Renal cortical epithelial cell (primary cell): Measurements from ENCODE around the gene CNPY4. TPM values are rescaled to one million over a fixed set of nuclear protein-coding genes. Genes with fewer than 3 reads are reported as not detected.

Source experiments
- DNase-seq: peaks from one replicate; pipeline ENCODE4 v3.0.0-alpha.2; 2011; ENCODE audit warnings: low read depth
- total RNA-seq: library from RNA; depleted of rRNA; stranded (reverse); fragments of >200 nt; gene quantifications from 2 replicates; pipeline ENCODE4 v1.2.3, GENCODE V29; 2014

Gene CNPY4
- total RNA-seq, 1 donor from 2014 or later, result 25.6 TPM

- DNase-seq, result peak; percentile 98
These were observed 29.3 kb downstream of the CNPY4 start, which contains the start of gene LAMTOR4 for GRCh38 chr7:100148559-100149328. LAMTOR4 (plus strand) TSS chr7:100148918; CDS start chr7:100148973, 55 bp downstream.

GRCh38 chr7:100152404-100152803, 33.0 kb downstream of the CNPY4 start:
- no peak for DNase-seq

GRCh38 chr7:100152937-100153666, 33.7 kb downstream of the CNPY4 start:
- DNase-seq, result no peak

DNA sequence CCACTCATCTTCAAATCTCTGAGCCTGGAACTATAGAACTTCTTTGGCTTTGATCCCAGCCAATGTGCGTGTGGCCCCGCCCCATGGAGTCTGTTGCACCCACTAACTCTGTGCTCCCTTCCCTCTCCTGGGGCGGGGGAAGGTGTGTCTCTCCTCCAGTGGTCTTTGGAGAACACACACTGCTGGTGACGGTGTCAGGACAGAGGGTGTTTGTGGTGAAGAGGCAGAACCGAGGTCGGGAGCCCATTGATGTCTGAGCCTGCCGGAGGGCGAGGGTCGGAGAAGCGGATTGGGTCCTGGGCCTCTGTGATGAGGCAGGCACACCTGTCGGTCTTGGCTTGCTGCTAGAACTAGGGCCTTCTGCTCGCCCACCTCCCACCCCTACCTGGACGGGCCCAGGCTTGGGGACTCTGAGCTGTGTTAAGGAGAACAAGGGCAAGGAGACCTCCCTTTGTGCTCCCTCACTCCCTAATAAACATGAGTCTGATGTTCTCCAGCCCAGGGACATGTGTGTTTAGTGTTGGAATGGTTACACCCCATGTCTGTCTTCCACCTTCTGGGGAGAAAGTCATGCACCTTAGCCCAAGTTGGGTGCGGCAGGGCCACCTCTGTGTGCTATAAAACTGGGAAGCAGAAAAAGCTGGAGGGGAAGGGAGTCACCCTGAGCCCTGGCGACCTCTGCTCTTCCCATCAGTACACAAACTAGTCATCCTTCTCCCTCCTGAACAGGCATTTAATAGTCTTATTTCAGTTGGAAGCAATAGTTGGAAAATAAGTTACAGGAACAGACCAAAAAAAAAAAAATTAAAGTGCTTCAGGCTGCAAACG, 34.5 kb downstream of the CNPY4 start:
- no peak for DNase-seq

DNA sequence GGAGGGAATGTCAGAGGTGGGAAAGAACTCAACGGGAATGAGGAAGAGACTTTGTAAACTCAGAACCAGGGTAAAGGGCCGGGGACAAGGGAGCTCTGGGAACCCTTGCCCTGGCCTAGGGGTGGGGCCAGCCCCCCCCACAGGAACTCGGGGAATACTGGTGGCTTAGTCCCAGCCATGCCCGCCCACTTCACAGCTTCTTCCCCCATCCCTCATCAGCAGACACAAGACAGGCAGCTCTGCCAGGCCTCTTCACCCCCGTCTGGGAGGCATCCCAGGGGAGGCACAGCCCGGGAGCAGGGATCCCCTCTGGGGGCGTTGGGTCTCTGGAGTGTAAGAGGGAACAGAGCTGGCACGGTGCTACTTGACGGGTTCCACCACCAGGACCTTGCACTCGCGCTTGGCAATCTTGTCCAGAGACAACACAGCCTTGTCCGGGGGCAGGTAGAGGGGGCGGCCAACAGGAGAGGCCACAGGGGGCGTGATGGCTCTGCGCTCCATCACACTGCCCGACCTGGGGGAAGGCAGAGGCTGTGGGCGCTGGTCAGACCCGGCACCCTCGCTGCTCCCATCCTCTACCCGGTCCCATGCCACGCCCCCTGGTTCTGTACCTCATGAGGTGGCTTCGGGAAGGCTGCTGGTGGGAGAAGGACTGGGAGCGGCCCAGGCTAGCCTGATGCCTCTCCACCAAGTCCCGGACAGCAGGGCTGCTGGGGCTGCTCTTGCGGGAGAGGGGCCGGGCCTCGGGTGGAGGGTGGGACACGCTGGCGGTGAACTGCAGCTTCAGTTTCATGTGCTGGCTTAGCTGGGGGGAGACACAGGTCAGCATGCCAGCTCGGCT, 35.4 kb downstream of the CNPY4 start:
- no peak for DNase-seq

GRCh38 chr7:100155553-100156317, 36.3 kb downstream of the CNPY4 start:
- DNase-seq, result no peak

GRCh38 chr7:100156331-100157068, 37.1 kb downstream of the CNPY4 start:
- no peak for DNase-seq

- DNase-seq, result no peak
These were observed 37.6 kb downstream of the CNPY4 start for GRCh38 chr7:100157069-100157333.

- peak; percentile 80 for DNase-seq
These were observed 38.1 kb downstream of the CNPY4 start for GRCh38 chr7:100157334-100158228.

DNA sequence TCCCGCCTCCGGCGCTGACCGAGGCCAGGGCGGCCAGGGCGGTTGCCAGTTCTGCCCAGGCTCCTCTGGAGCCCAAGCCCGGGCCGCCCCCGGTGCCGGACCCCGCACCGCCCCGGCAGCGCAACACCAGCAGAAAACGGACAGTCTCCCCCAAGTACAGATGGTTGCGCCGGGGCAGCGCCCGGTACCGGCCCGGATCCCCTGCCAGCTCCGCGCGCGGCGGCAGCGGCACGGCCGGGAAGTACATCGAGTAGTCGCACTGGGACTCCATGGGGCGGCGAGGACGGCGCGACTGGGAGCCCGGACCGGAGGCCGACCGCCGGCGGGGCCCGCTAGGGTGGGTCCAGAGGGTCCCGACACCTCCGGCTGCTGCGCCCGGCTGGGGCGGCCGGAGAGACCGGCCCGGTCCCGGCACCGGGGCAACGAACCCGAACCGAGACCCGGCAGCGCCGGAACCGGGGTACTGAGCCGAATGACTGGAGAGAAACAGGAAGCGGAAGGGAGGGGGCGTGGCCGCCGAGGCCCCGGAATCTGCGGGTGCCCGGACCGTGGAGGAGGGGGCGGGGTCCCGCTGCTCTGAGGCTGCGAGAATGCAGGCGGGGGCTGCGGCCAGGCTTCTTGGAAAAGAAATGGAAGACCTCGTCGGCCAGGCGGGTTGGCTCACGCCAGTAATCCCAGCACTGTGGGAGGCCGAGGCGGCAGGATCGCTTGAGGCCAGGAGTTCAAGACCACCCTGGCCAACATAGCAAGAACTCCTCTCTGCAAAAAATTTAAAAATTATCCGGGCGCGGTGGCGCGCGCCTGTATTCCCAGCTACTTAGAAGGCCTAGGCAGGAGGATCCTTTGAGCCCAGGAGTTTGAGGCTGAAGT, 39.0 kb downstream of the CNPY4 start, which contains the start of gene TRAPPC14:
TSS of gene TRAPPC14 (minus strand) at position 495 of the 870 bp plus-strand sequence. CDS start at position 271, 224 bp downstream.
- peak; percentile 63 for DNase-seq

DNA sequence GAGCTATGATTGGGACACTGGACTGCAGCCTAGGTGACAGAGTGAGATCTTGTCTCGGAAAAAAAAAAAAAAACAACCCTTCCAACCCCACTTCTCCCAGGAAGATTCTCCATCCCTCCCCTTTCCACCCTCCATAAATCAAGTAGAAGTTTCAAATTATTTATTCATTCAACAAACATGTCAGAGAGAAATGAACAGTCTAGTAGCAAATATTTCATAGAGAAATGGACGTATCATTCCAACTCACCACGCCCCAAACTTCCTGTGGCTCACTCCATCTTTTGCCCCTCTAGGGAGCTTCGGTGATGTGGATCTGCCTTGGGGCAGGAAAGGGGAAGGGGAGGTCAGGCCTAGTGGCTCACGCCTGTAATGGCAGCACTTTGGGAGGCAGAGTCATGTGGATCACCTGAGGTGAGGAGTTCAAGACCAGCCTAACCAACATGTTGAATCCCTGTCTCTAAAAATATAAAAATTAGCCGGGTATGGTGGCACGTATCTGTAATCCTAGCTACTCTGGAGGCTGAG, 39.7 kb downstream of the CNPY4 start:
- no peak for DNase-seq

DNA sequence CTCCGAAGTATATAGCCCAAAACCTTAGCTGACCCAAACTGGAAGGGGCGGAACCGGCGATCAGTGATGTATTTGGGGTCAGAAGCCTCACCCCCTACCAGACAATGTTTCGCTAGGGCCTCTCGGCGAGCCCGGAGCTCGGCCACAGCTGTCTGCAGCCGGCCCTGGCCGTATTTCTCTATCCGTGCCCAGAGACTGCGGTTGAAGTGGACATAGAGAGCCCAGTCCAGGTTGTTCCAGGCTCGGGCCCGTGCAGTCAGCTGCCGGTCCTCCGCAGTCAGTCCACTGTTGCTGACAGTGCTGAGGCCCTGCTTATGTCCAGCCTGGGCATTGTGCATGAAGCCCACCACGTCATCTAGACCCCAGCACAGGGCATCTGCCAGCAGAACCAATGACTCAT, 40.6 kb downstream of the CNPY4 start:
- no peak for DNase-seq

DNA sequence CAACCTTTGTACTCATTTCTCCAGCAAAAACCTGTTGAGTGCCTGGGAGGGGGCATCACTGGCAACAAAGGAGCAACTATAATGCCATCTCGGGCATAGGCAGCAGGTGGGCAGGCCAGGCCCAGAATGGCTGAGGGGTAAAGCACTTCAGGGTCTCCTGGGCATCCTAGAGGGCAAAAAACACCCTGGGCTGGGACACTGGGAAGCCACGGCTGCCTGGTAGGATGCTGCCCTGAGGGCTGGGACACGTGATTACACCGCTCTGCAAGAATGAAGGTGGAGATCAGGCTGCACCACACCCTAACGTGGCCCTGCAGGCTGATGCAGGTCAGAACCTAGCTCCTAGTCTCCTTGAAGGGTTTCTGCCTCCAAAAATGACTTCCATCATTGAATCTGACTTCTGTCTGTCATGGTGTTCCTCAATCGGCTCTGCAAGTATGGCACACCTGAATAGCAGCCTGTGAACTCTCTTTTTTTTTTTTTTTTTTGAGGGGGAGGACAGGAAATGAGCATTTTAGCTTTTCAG, 43.6 kb downstream of the CNPY4 start:
- no peak for DNase-seq

DNA sequence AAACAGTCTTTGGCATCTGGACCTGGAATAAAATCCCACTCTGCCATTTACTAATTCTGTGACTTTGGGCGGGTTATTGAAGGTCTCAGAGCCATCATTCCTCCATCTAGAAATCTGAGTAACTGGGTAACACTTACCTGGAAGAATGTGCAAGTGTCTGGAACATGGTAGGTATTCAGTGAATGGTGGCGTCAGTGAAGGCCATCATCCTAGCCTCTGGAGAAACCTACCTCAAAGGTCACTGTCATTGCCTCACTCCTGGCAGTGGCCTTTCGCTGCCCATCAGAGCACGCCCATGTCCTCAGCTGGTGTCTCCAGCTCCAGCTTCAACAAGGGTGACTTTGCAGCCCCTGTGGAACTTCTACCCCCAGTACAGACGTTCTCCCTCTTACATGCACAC, 44.4 kb downstream of the CNPY4 start:
- no peak for DNase-seq

GRCh38 chr7:100166317-100166940, 47.0 kb downstream of the CNPY4 start:
- no peak for DNase-seq

DNA sequence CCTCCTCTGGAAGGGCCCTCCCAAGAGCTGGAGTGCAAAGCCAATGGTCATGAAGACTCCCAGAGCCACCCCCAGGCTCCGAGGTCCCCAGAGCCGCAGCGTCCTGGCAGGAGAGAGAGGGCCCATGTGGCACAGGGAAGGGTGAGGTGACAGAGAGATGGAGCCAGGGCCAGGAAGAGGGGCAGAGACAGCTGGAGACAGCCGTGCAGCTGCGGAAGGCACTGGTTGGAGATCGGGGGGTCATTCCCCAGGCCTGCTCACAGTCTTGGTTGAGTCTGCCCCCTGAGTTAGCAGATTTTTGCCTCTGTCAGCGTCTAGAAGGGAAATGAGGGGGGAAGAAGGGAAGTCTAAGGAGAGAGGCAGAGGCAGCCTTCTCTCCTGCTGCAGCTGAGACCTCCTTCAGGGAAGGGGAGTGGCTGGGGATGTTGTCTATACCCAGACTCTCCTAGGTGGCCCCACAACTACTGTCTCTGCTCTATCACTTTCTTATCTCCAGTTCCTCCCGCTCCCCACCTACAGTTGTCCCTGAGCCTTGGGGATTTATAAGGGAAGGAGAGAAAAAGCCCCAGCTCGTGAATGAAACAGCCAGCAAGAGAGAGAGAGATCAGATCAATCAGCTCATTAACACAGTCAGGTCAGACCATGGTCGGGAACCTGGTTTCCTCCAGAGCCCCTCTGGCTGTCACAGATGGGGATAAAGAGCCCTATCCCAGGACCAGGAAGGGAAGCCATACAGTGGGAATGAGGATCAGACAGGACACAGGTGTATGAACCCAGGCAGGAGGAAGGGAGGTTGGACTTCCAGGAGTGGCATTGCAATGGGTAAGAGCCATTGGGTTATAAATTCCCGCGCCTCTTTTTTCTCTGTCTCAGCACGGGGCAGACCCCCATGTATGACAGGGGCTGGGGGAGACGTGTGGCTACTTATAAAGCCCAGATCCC, 47.8 kb downstream of the CNPY4 start:
- no peak for DNase-seq
